CD1c-positive myeloid dendritic cell (primary cell): ENCODE data around the gene ARNT2.
A peak's percentile ranks its signal among the peaks of the same experiment; 100 is the strongest.

Source experiments
- DNase-seq: peaks from one replicate; pipeline ENCODE4 v3.0.0-alpha.2; 2016; ENCODE audit errors: extremely low spot score

ARNT2 gene

GRCh38 chr15:80576519-80577090 lies 172.4 kb downstream of the ARNT2 start:
- no peak for DNase-seq

- DNase-seq: no peak
These were observed 173.5 kb downstream of the ARNT2 start for GRCh38 chr15:80577552-80578205.

- no peak for DNase-seq
These were observed 174.0 kb downstream of the ARNT2 start for GRCh38 chr15:80578206-80578595.

GRCh38 chr15:80578871-80579270 lies 174.7 kb downstream of the ARNT2 start:
- DNase-seq: no peak

- no peak for DNase-seq
These were observed 175.4 kb downstream of the ARNT2 start for GRCh38 chr15:80579611-80580010.

GRCh38 chr15:80580106-80580505 lies 175.9 kb downstream of the ARNT2 start:
- DNase-seq: peak; percentile 60

GRCh38 chr15:80580536-80581260 lies 176.5 kb downstream of the ARNT2 start:
- no peak for DNase-seq

- no peak for DNase-seq
These were observed 177.8 kb downstream of the ARNT2 start for GRCh38 chr15:80581976-80582375.

GRCh38 chr15:80582816-80583423 lies 178.7 kb downstream of the ARNT2 start:
- DNase-seq: no peak

GRCh38 chr15:80584561-80584964 lies 180.4 kb downstream of the ARNT2 start:
- no peak for DNase-seq

GRCh38 chr15:80584973-80585525 lies 180.9 kb downstream of the ARNT2 start:
- DNase-seq: no peak

- no peak for DNase-seq
These were observed 181.4 kb downstream of the ARNT2 start for GRCh38 chr15:80585544-80586018.

- no peak for DNase-seq
These were observed 182.0 kb downstream of the ARNT2 start for GRCh38 chr15:80586161-80586560.

GRCh38 chr15:80587007-80587406 lies 182.8 kb downstream of the ARNT2 start:
- no peak for DNase-seq

GRCh38 chr15:80587816-80588456 lies 183.8 kb downstream of the ARNT2 start:
- no peak for DNase-seq

GRCh38 chr15:80588801-80589200 lies 184.6 kb downstream of the ARNT2 start:
- no peak for DNase-seq

- DNase-seq: no peak
These were observed 186.7 kb downstream of the ARNT2 start for GRCh38 chr15:80590761-80591355.

GRCh38 chr15:80591471-80591870 lies 187.3 kb downstream of the ARNT2 start:
- DNase-seq: no peak

GRCh38 chr15:80591938-80592825 lies 188.0 kb downstream of the ARNT2 start:
- DNase-seq: no peak

- DNase-seq: no peak
These were observed 189.4 kb downstream of the ARNT2 start for GRCh38 chr15:80593486-80594030.
